GM23338 (cell line): Measurements from ENCODE around the gene SLC37A3. TPM values are rescaled to one million over a fixed set of nuclear protein-coding genes. Genes with fewer than 3 reads are reported as not detected.

Experiments used
- ATAC-seq: fragments of 200-7000 bp; cut with Tn5 transposase; 3 replicates; pipeline ENCODE4 v1.9.1; 2020
- DNase-seq: peaks from one replicate; pipeline ENCODE4 v3.0.0-alpha.2; 2015; ENCODE audit warnings: low spot score
- H2AFZ ChIP-seq: fragments of 200-600 bp; sonication (generic); 2 replicates; pipeline ENCODE4 v1.8.0; 2016; ENCODE audit warnings: antibody characterized with exemption, mild to moderate bottlenecking, moderate library complexity
- H3F3A ChIP-seq: fragments of 200-600 bp; sonication (generic); replicated peaks from 2 replicates; pipeline ENCODE4 v1.8.0; 2017; ENCODE audit warnings: antibody characterized with exemption, mixed run types, low read depth
- H3K27ac ChIP-seq: fragments of 200-600 bp; sonication (generic); 2 replicates; pipeline ENCODE4 v1.6.1; 2016; ENCODE audit warnings: low read depth
- H3K27me3 ChIP-seq: fragments of 200-600 bp; sonication (generic); 2 replicates; pipeline ENCODE4 v1.8.0; 2016; ENCODE audit warnings: mild to moderate bottlenecking, mixed run types, moderate library complexity; ENCODE audit not compliant: insufficient read depth
- H3K36me3 ChIP-seq: fragments of 200-600 bp; sonication (generic); 2 replicates; pipeline ENCODE4 v1.8.0; 2016; ENCODE audit warnings: mild to moderate bottlenecking; ENCODE audit not compliant: insufficient read depth
- H3K4me1 ChIP-seq: fragments of 200-600 bp; sonication (generic); 2 replicates; pipeline ENCODE4 v1.8.0; 2016; ENCODE audit warnings: mild to moderate bottlenecking, moderate library complexity; ENCODE audit not compliant: insufficient read depth
- H3K4me2 ChIP-seq: fragments of 200-600 bp; sonication (generic); 2 replicates; pipeline ENCODE4 v1.7.1; 2017; ENCODE audit warnings: mixed run types
- H3K4me3 ChIP-seq: fragments of 200-600 bp; sonication (generic); 2 replicates; pipeline ENCODE4 v1.6.1; 2016; ENCODE audit warnings: mixed run types
- H3K79me2 ChIP-seq: fragments of 200-600 bp; sonication (generic); replicated peaks from 2 replicates; pipeline ENCODE4 v1.8.0; 2017; ENCODE audit warnings: mild to moderate bottlenecking; ENCODE audit not compliant: insufficient read depth
- H3K9me2 ChIP-seq: fragments of 200-600 bp; sonication (generic); 2 replicates; pipeline ENCODE4 v1.8.0; 2017; ENCODE audit not compliant: insufficient read depth
- H4K20me1 ChIP-seq: fragments of 200-600 bp; sonication (generic); replicated peaks from 2 replicates; pipeline ENCODE4 v1.8.0; 2017; ENCODE audit warnings: mild to moderate bottlenecking; ENCODE audit not compliant: insufficient read depth
- H3K27ac Mint-ChIP-seq: 2 replicates; pipeline ENCODE4 v1.8.0; 2020; ENCODE audit warnings: inconsistent platforms, mild to moderate bottlenecking, moderate library complexity, mixed read lengths
- H3K27me3 Mint-ChIP-seq: 3 replicates; pipeline ENCODE4 v1.8.0; 2022; ENCODE audit warnings: low read depth, mild to moderate bottlenecking, moderate library complexity, mixed read lengths, inconsistent platforms; ENCODE audit not compliant: insufficient read depth, poor library complexity
- H3K36me3 Mint-ChIP-seq: 3 replicates; pipeline ENCODE4 v1.8.0; 2021; ENCODE audit warnings: low read depth, mild to moderate bottlenecking, inconsistent platforms, moderate library complexity, mixed read lengths
- H3K4me1 Mint-ChIP-seq: 3 replicates; pipeline ENCODE4 v1.8.0; 2020; ENCODE audit warnings: mild to moderate bottlenecking, inconsistent platforms, mixed read lengths
- H3K4me3 Mint-ChIP-seq: 3 replicates; pipeline ENCODE4 v1.8.0; 2021; ENCODE audit warnings: moderate library complexity, mild to moderate bottlenecking, inconsistent platforms, mixed read lengths
- H3K9me3 Mint-ChIP-seq: 3 replicates; pipeline ENCODE4 v1.8.0; 2020; ENCODE audit warnings: moderate library complexity, mild to moderate bottlenecking, inconsistent platforms, mixed read lengths
- CREB1 ChIP-seq: fragments of 250-450 bp; sonication (Bioruptor Pico); IDR thresholded peaks from 2 replicates; pipeline ENCODE4 v1.5.0; 2020; ENCODE audit warnings: low read depth, mild to moderate bottlenecking, moderate library complexity
- CTCF ChIP-seq, 2 experiments: fragments of 200-600 bp in 1 of 2; sonication (generic) in 1 of 2; conservative IDR thresholded peaks; 2 replicates each; pipeline versions ENCODE4 v1.5.1 to v1.6.1; 2016 to 2017; ENCODE audit warnings: antibody characterized with exemption in 2 of 2, low read depth in 2 of 2, mild to moderate bottlenecking in 2 of 2, moderate library complexity in 1 of 2
- ETS1 ChIP-seq: IDR thresholded peaks from 2 replicates; pipeline ENCODE4 v1.6.1; 2016; ENCODE audit warnings: antibody characterized with exemption
- EZH2 ChIP-seq: fragments of 200-600 bp; sonication (generic); IDR thresholded peaks from one replicate; pipeline ENCODE4 v1.8.0; 2017; ENCODE audit warnings: antibody characterized with exemption, mild to moderate bottlenecking, low read depth; ENCODE audit not compliant: unreplicated experiment
- EZH2phosphoT487 ChIP-seq: fragments of 200-600 bp; sonication (generic); IDR thresholded peaks from one replicate; pipeline ENCODE4 v1.8.1; 2018; ENCODE audit warnings: antibody characterized with exemption; ENCODE audit not compliant: unreplicated experiment
- JUNB ChIP-seq: IDR thresholded peaks from one replicate; pipeline ENCODE4 v1.6.1; 2016; ENCODE audit warnings: antibody characterized with exemption; ENCODE audit not compliant: unreplicated experiment
- NANOG ChIP-seq: IDR thresholded peaks from 2 replicates; pipeline ENCODE4 v1.6.1; 2016; ENCODE audit warnings: antibody characterized with exemption, borderline replicate concordance
- POLR2AphosphoS5 ChIP-seq: IDR thresholded peaks from 2 replicates; pipeline ENCODE4 v1.6.1; 2016; ENCODE audit warnings: antibody characterized with exemption, low read depth
- REST ChIP-seq: IDR thresholded peaks from one replicate; pipeline ENCODE4 v1.6.1; 2018; ENCODE audit warnings: antibody characterized with exemption; ENCODE audit not compliant: unreplicated experiment
- STAT1 ChIP-seq: IDR thresholded peaks from one replicate; pipeline ENCODE4 v1.6.1; 2016; ENCODE audit warnings: antibody characterized with exemption; ENCODE audit not compliant: unreplicated experiment
- ZNF114 ChIP-seq: fragments of 250-450 bp; sonication (Bioruptor Pico); IDR thresholded peaks from 2 replicates; pipeline ENCODE4 v1.5.0; 2020; ENCODE audit warnings: mild to moderate bottlenecking, moderate library complexity
- ZNF331 ChIP-seq: fragments of 250-450 bp; sonication (Bioruptor Pico); IDR thresholded peaks from 2 replicates; pipeline ENCODE4 v1.5.0; 2020; ENCODE audit warnings: low read depth, mild to moderate bottlenecking, moderate library complexity
- ZNF462 ChIP-seq: fragments of 250-450 bp; sonication (Bioruptor Pico); IDR thresholded peaks from 2 replicates; pipeline ENCODE4 v1.5.0; 2020; ENCODE audit warnings: mild to moderate bottlenecking, moderate library complexity
- polyA plus RNA-seq: library from polyadenylated mRNA; unstranded; fragments of >200 nt; fragmentation: Nextera tagmentation; extraction: Ambion mirVana; gene quantifications from 2 replicates; pipeline ENCODE4 v1.2.1, GENCODE V29; 2016
- total RNA-seq: library from RNA; depleted of rRNA; stranded (reverse); fragments of >200 nt; shearing (Covaris generic); gene quantifications from 2 replicates; pipeline ENCODE4 v1.2.3, GENCODE V29; 2014

The SLC37A3 gene
- total and polyA plus RNA-seq, 2 experiments from 2014 or later, result 35.6 to 86.2 TPM

- Mint-ChIP-seq H3K9me3 (no peaks in the 10 kb centered on the region), H3K4me1 (no peaks in the 10 kb centered on the region), H3K36me3 (no peaks in the 10 kb centered on the region; the same call in 1 of the 3 replicates), H3K4me3 (no peak overlapping the region), H3K27me3 (peaks cover 5% of the 10 kb centered on the region), H3K27ac (no peak overlapping the region)
- H2AFZ ChIP-seq, result no peak overlapping the region
- H3K4me2 ChIP-seq, result no peak overlapping the region
- no peak overlapping the region for H3K4me3 ChIP-seq
- no peak for TF ChIP-seq ZNF462 (CRISPR knock-in tag)
- no peak for TF ChIP-seq REST
- no peak for TF ChIP-seq POLR2AphosphoS5
- TF ChIP-seq CTCF (conservative IDR thresholded peaks at IDR 0.05; ENCODE audit: low read depth in 2 of 2), result no peak
- no peak for TF ChIP-seq EZH2
- TF ChIP-seq ETS1, result no peak
- TF ChIP-seq STAT1, result no peak
- TF ChIP-seq NANOG, result no peak
- TF ChIP-seq ZNF114 (CRISPR knock-in tag), result no peak
- no peak for TF ChIP-seq ZNF331 (CRISPR knock-in tag)
- no peak for TF ChIP-seq JUNB
- no peak for TF ChIP-seq EZH2phosphoT487
- TF ChIP-seq CREB1 (CRISPR knock-in tag), result no peak
- H3K27ac ChIP-seq, result 0 out of 2 replicates have a peak overlapping the region, but pooled peaks have one; percentile 3
- H3K79me2 ChIP-seq, result no peaks in the 10 kb centered on the region
- no peaks in the 10 kb centered on the region for H3K36me3 ChIP-seq
- H4K20me1 ChIP-seq, result no peaks in the 10 kb centered on the region
- H3K4me1 ChIP-seq, result no peaks in the 10 kb centered on the region
- H3K27me3 ChIP-seq, result no peaks in the 10 kb centered on the region
- no peak for DNase-seq
- ATAC-seq, result no peak
- no peaks in the 10 kb centered on the region for H3K9me2 ChIP-seq
- 0 out of 2 replicates have a peak, but pooled peaks cover 3% of the 10 kb centered on the region for H3F3A ChIP-seq
These were observed 42.3 kb upstream of the SLC37A3 start for GRCh38 chr7:140440593-140440992.
